ENCODE results near the gene KCNJ3.

Gene KCNJ3

GRCh38 chr2:154776825-154777224, 78.3 kb downstream of the KCNJ3 start:
- DNase-seq (ENCODE audit: extremely low read depth, low read depth): no peak
- H3K4me3 ChIP-seq (replicated peaks; ENCODE audit: low read depth, low read length): no peak overlapping the region
- TF ChIP-seq, protein P1, sequence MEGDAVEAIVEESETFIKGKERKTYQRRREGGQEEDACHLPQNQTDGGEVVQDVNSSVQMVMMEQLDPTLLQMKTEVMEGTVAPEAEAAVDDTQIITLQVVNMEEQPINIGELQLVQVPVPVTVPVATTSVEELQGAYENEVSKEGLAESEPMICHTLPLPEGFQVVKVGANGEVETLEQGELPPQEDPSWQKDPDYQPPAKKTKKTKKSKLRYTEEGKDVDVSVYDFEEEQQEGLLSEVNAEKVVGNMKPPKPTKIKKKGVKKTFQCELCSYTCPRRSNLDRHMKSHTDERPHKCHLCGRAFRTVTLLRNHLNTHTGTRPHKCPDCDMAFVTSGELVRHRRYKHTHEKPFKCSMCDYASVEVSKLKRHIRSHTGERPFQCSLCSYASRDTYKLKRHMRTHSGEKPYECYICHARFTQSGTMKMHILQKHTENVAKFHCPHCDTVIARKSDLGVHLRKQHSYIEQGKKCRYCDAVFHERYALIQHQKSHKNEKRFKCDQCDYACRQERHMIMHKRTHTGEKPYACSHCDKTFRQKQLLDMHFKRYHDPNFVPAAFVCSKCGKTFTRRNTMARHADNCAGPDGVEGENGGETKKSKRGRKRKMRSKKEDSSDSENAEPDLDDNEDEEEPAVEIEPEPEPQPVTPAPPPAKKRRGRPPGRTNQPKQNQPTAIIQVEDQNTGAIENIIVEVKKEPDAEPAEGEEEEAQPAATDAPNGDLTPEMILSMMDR (IDR thresholded peaks at IDR 0.05; ENCODE audit: low read depth, low read length, missing control alignments): no peak

- no peak overlapping the region for H3K4me3 ChIP-seq (replicated peaks; ENCODE audit: low read depth, low read length)
- TF ChIP-seq, protein P1 (IDR thresholded peaks at IDR 0.05; ENCODE audit: low read depth, low read length, missing control alignments): no peak
- no peak for DNase-seq (ENCODE audit: extremely low read depth, low read depth)
These were observed 95.9 kb downstream of the KCNJ3 start for GRCh38 chr2:154794406-154794805.

DNA sequence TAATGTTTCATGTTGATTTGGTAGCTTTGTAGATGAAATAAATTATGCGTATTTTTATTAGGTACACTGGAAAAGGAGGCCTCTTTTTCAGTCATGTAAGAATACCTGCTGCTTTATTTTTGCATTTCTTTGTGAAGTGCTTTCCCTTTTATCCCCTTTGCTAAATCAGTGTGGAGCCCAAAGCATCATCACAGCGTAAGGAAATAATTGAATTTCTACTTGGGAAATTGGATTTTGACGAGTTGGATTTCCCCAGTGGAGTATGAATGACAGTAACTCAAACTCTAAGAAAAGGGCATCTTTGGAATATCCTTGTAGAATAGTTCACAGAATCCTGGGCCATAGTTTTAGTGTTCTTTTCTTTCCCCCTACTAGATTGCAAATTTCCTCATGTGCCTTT, 97.2 kb downstream of the KCNJ3 start:
- TF ChIP-seq, protein P1 (IDR thresholded peaks at IDR 0.05; ENCODE audit: low read depth, low read length, missing control alignments): no peak
- no peak overlapping the region for H3K4me3 ChIP-seq (replicated peaks; ENCODE audit: low read depth, low read length)
- DNase-seq (ENCODE audit: extremely low read depth, low read depth): no peak

- no peak overlapping the region for H3K4me3 ChIP-seq (replicated peaks; ENCODE audit: low read depth, low read length)
- TF ChIP-seq, protein P1 (IDR thresholded peaks at IDR 0.05; ENCODE audit: low read depth, low read length, missing control alignments): no peak
- no peak for DNase-seq (ENCODE audit: extremely low read depth, low read depth)
These were observed 106.0 kb downstream of the KCNJ3 start for GRCh38 chr2:154804451-154804850.

- TF ChIP-seq, protein P1 (IDR thresholded peaks at IDR 0.05; ENCODE audit: low read depth, low read length, missing control alignments): no peak
- no peak for DNase-seq (ENCODE audit: extremely low read depth, low read depth)
These were observed 115.1 kb downstream of the KCNJ3 start for GRCh38 chr2:154813636-154814035.

DNA sequence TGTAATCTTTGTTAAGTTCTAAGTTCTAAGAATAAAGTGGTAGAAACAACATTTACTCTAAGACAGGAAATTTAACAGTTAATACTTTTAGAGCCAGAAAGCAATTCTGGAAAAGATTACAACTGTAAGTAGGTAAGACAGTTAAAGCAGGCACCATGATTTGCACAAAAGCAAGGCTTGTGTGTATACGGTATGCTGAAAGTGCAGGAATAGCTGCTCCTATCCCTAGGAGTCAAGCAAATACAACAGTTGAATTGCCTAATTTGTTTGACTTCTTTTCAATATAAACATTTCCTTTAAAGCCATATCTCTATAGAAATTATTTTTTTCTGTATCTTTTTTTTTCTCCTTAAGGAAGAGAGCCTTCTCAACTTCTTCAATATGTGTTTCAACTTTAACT, 116.4 kb downstream of the KCNJ3 start:
- TF ChIP-seq, protein P1 (IDR thresholded peaks at IDR 0.05; ENCODE audit: low read depth, low read length, missing control alignments): no peak
- DNase-seq (ENCODE audit: extremely low read depth, low read depth): no peak
- H3K4me3 ChIP-seq (replicated peaks; ENCODE audit: low read depth, low read length): no peak overlapping the region

More at GRCh38 chr2:154813636-154814035, 115.1 kb downstream of the KCNJ3 start:
- no peak overlapping the region for H3K4me3 ChIP-seq (replicated peaks; ENCODE audit: low read depth, low read length)

DNA sequence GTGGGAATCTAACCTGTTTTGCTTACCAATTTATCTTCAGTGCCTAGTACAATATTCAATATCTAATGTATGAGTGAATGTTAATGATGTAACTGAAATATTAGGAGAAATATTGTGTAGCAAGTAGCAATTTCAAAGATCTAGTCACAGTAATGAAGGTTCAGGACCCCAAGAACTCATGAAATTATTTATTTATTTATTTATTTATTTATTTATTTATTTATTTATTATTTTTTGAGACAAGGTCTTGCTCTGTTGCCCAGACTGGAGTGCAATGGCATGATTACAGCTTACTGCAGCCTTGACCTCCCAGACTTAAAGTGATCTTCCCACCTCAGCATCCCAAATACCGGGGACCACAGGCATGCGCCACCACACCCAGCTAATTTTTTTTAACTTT, 126.9 kb downstream of the KCNJ3 start:
- no peak for DNase-seq (ENCODE audit: extremely low read depth, low read depth)
- no peak overlapping the region for H3K4me3 ChIP-seq (replicated peaks; ENCODE audit: low read depth, low read length)
- TF ChIP-seq, protein P1 (IDR thresholded peaks at IDR 0.05; ENCODE audit: low read depth, low read length, missing control alignments): no peak
